Esophagus muscularis mucosa (tissue), 4 donors: ENCODE measurements around the gene ATP1A2.

Experiments used
- EP300 ChIP-seq: sonication (generic); formaldehyde crosslinking; IDR thresholded peaks from one replicate; pipeline ENCODE4 v1.6.1; 2017; ENCODE audit warnings: antibody characterized with exemption
- POLR2A ChIP-seq: fragments of 450-650 bp; IDR thresholded peaks from one replicate; pipeline ENCODE4 v1.6.1; 2017; ENCODE audit warnings: antibody characterized with exemption, moderate library complexity, mild to moderate bottlenecking, low read depth
- POLR2AphosphoS5 ChIP-seq, 2 donors: sonication (generic); formaldehyde crosslinking; IDR thresholded peaks; one replicate each; pipeline ENCODE4 v1.6.1; 2017; ENCODE audit warnings: antibody characterized with exemption in 2 of 2
- TF ChIP-seq, protein P1 (sequence below), 3 experiments: fragments of 200-600 bp in 2 of 3; fragments of 450-650 bp in 1 of 3; sonication (generic) in 2 of 3; IDR thresholded peaks; one replicate each; pipeline ENCODE4 v1.5.1; 2017 to 2019; ENCODE audit warnings: antibody characterized with exemption in 3 of 3, mild to moderate bottlenecking in 2 of 3, moderate library complexity in 1 of 3

DNA sequence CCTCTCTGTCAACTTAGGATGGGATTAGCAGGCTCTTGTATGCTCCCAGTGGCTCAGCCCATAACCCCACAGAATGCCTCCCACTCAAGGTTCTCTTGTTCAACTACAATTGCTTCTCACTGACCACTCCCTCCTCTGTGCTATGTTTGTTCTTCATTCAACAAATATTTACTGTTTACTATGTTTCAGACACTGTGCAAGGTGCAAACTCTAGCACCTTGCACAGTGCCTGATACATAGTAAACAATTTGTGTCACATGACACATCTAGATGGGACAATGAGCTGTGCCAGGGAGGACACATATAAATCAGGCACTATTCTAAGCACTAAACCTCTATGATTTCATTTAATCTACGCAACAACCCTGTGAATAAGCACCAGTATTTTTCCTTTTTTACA is 15.4 kb downstream of the ATP1A2 start:
- TF ChIP-seq POLR2AphosphoS5 (IDR thresholded peaks at IDR 0.05) (no peak), POLR2A (no peak), EP300 (no peak)
- TF ChIP-seq, protein P1, sequence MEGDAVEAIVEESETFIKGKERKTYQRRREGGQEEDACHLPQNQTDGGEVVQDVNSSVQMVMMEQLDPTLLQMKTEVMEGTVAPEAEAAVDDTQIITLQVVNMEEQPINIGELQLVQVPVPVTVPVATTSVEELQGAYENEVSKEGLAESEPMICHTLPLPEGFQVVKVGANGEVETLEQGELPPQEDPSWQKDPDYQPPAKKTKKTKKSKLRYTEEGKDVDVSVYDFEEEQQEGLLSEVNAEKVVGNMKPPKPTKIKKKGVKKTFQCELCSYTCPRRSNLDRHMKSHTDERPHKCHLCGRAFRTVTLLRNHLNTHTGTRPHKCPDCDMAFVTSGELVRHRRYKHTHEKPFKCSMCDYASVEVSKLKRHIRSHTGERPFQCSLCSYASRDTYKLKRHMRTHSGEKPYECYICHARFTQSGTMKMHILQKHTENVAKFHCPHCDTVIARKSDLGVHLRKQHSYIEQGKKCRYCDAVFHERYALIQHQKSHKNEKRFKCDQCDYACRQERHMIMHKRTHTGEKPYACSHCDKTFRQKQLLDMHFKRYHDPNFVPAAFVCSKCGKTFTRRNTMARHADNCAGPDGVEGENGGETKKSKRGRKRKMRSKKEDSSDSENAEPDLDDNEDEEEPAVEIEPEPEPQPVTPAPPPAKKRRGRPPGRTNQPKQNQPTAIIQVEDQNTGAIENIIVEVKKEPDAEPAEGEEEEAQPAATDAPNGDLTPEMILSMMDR (IDR thresholded peaks at IDR 0.05): no peak
